DMS79 treated with DMSO at 0.1 percent for 48 hours (cell line): ENCODE measurements around the gene TMEM39B.
A peak's percentile ranks its signal among the peaks of the same experiment; 100 is the strongest.
"Not testable (repeated sequence)": the region's sequence is repeated elsewhere in the genome, so short reads cannot be mapped to it uniquely, and the experiment has no call there.

Source experiments
- DNase-seq: peaks from one replicate; lab custom pipeline; 2025; lab: John Stamatoyannopoulos, UW

The TMEM39B gene

DNA sequence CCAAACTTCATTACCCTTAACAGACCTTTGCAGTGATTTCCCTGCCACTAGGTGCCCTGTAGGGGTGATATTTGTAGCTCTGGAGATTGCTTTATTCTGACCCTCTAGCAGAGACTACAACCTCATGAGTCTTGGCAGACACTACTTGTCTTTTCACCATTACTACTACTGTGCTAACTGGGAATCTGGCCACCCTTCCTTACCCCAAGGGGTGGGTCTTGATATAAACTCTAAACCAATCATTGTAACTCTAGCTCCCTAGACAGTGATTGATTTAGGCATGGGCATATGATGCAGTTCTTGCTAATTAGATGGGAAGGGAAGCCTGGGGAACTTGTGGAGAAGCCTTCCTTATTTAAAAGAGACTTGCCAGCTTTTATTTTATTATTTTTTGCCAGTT lies 39.0 kb downstream of the TMEM39B start:
- no peak for DNase-seq

- no peak for DNase-seq
Observed at GRCh38 chr1:32112806-32113375, 40.2 kb downstream of the TMEM39B start.

DNA sequence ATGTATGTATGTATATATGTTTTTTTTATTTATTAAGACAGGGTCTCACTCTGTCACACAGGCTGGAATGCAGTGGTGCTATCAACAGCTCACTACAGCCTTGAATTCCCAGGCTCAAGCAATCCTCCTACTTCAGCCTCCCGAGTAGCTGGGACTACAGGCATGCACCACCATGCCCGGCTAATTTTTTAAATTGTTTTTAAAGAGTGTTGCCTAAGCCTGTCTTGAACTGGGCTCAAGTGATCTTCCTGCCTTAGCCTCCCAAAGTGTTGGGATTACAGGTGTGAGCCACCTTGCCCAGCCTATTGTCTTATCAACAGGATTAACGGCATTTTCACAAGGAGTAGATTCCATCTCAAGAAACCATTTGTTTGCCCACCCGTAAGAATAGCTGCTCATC lies 40.7 kb downstream of the TMEM39B start:
- DNase-seq = not testable (repeated sequence)

DNA sequence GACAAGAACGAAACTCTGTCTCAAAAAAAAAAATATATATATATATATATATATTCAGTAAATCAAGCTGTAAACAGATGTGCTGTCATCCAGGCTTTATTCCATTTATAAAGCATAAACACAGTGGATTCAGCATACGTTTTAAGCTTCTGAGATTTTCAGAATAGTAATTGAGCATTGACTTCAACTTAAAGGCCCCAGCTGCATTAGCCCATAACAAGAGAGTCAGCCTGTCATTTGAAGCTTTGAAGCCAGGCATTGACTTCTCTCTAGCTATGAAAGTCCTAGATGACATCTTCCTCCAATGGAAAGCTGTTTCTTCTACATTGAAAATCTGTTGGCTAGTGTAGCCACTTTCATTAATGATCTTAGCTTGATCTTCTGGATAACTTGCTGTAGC lies 41.7 kb downstream of the TMEM39B start:
- DNase-seq = no peak

- no peak for DNase-seq
Observed at GRCh38 chr1:32115496-32115895, 42.8 kb downstream of the TMEM39B start.

- DNase-seq = no peak
Observed at GRCh38 chr1:32116531-32116930, 43.8 kb downstream of the TMEM39B start.

DNA sequence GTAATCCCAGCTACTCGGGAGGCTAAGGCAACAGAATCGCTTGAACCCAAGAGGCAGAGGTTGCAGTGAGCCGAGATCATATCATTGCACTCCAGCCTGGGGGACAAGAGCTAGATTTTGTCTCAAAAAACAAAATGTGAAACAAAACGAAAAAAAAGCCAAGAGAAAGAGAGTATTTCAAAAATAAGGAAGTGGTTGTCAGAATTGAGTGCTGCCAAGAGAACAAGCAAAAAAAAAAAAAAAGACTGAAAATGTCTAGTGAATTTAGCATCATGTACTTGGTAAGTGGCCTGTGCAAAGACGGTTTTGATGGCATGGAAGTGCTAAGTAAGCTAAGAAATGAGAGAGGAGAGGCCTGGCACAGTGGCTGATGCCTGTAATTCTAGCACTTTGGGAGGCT lies 49.4 kb downstream of the TMEM39B start:
- no peak for DNase-seq

DNA sequence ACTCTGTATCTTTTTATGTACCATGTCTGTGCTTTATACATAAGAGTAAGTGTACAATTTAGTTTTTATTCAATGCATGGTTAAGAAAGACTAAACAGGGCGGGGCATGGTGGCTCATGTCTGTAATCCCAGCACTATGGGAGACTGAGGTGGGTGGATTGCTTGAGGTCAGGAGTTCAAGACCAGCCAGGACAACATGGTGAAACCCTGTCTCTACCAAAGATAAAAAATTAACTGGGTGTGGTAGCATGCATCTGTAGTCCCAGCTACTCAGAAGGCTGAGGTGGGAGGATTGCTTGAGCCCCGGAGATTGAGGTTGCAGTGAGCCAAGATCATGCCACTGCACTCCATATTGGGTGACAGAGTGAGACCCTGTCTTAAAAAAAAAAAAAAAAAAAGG lies 50.6 kb downstream of the TMEM39B start:
- DNase-seq = not testable (repeated sequence)

DNA sequence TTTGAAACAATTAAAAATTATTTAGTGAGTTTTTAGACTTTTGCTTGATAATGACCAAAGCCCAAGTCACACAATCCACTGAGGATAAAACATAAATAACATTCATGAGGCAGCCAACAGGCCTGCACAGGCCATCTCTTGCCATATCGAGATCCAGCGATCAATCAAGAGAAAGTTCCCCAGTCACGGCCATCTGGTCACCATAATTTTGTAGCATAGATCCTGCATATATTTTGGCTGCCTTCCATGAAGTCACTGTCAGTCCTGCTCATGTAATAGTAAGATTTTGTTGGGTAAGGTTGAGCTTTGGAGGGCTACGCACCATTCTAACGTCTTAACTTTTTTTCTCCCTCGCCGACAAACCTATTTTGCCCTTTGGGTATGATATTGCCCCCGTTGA lies 52.6 kb downstream of the TMEM39B start:
- DNase-seq = no peak

GRCh38 chr1:32126770-32127169 lies 54.0 kb downstream of the TMEM39B start:
- DNase-seq = no peak

GRCh38 chr1:32127409-32128198 lies 54.9 kb downstream of the TMEM39B start:
- DNase-seq = no peak

GRCh38 chr1:32128479-32128878 lies 55.7 kb downstream of the TMEM39B start:
- no peak for DNase-seq

DNA sequence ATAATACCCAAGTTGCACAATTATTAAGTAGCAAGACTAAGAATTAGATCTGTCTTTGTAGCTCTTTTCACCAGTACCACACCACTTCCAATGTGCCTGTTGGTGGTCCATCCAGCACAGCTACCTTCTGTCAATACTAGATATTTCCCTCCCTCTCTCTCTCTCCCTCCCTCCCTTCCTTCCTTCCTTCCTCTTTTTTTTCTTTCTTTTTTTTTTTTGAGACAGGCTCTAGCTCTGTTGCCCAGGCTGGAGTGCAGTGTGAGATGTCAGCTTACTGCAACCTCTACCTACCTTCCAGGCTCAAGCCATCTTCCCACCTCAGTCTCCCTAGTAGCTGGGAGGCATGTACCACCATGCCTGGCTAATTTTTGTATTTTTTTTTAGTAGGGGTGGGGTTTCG lies 56.2 kb downstream of the TMEM39B start:
- DNase-seq = no peak

DNA sequence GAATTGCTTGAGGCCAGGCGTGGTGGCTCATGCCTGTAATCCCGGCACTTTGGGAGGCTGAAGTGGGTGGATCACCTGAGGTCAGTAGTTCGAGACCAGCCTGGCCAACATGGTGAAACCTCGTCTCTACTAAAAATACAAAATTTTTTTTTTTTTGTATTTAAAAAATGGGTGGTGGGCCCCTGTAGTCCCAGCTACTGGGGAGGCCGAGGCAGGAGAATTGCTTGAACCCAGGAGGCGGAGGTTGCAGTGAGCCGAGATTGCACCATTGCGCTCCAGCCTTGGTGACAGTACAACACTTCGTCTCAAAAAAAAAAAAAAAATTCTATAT lies 61.2 kb downstream of the TMEM39B start:
- not testable (repeated sequence) for DNase-seq

GRCh38 chr1:32137111-32137510 lies 64.4 kb downstream of the TMEM39B start:
- DNase-seq = no peak

GRCh38 chr1:32138965-32139364 lies 66.2 kb downstream of the TMEM39B start:
- DNase-seq = no peak

DNA sequence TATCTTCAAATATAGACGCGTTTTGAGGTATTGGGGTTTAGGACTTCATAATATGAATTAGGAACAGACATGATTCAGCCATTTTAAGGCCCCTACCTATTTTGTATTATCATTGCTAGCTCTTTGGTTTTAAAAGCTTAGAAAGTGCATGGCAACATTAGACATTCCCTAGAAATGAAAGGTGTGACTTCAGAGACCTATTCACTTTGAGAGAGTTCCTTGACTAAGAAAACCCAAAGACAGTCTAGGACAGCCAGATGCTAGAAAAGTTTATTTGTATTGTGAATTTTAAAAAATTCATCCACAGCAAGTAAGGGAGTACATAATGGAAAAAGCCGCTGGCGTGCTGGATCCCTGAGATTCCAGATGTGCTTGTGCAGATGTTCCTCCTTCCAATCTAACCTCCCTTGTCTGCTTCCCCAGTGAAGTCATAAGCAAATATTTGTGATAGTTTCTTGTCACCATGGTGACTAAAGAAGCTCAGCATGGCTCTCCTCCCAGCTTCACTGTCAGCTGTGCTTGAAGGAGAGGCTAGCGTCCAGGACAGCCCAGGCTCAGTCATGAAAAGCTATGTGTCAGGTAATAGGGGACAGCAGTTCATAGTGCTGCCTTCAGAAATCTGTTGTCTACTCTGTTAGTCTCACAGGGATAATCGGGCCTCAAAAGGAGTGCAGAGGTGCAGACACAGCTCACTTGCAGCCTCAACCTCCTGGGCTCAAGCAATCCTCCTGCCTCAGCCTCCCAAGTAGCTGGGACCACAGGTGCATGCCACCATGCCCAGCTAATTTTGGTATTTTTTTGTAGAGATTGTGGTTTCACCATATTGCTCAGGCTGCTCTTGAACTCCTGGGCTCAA lies 69.9 kb downstream of the TMEM39B start:
- DNase-seq = no peak

GRCh38 chr1:32143302-32143695 lies 70.6 kb downstream of the TMEM39B start:
- DNase-seq = not testable (repeated sequence)

DNA sequence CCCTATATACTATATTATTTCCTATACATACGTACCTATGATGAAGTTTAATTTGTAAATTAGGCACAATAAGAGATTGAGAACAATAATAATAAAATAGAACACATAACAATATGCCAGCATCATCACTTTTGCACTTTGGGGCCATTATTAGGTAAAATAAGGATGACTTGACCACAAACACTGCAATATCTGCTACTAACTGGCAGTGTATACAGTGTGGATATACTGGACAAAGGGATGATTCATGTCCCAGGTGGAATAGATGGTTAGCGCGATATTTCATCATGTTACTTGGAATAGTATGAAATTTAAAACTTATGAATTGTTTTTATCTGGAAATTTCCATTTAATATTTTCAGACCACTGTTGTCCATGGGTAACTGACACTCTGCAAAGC lies 71.3 kb downstream of the TMEM39B start:
- no peak for DNase-seq

GRCh38 chr1:32147799-32148198 lies 75.1 kb downstream of the TMEM39B start:
- DNase-seq = not testable (repeated sequence)

GRCh38 chr1:32150847-32151246 lies 78.1 kb downstream of the TMEM39B start:
- DNase-seq = no peak

- peak; percentile 55 for DNase-seq
Observed at GRCh38 chr1:32151319-32151787, 78.6 kb downstream of the TMEM39B start.
